Gastrocnemius medialis (tissue), 4 donors: ENCODE results near the gene ARHGAP26.

Source experiments
- CTCF ChIP-seq, 5 experiments: fragments of 450-650 bp in 3 of 5; fragments of 200-600 bp in 2 of 5; sonication (generic) in 2 of 5; IDR thresholded peaks in 4 of 5; conservative IDR thresholded peaks in 1 of 5; 1 replicate in 4 of 5; 2 replicates in 1 of 5; pipeline ENCODE4 v1.5.1; 2016 to 2019; ENCODE audit warnings: antibody characterized with exemption in 5 of 5, mild to moderate bottlenecking in 3 of 5, moderate library complexity in 3 of 5
- POLR2A ChIP-seq, 2 donors: fragments of 450-650 bp; IDR thresholded peaks; one replicate each; pipeline ENCODE4 v1.6.1; 2017; ENCODE audit warnings: antibody characterized with exemption in 2 of 2, mild to moderate bottlenecking in 2 of 2, moderate library complexity in 2 of 2

GRCh38 chr5:142770650-142771609 lies 753 bp downstream of the ARHGAP26 start:
- TF ChIP-seq CTCF (IDR thresholded peaks at IDR 0.05 in 4 of 5, conservative IDR thresholded peaks at IDR 0.05 in 1 of 5) (no peak), POLR2A (IDR thresholded peaks at IDR 0.05) (no peak)
